T-helper 1 cell treated with Interleukin-12 subunit alpha and Interleukin-12 subunit beta and Interleukin-4 antibody, amounts not matched to agents 30 μg/mL and 1 μg/mL, for 36 hours (primary cell): Measurements from ENCODE around the gene STARD3.

Experiments used
- H3K27ac Mint-ChIP-seq: one replicate; pipeline ENCODE4 v1.8.0; 2021; ENCODE audit warnings: mild to moderate bottlenecking, mixed read lengths
- H3K27me3 Mint-ChIP-seq: one replicate; pipeline ENCODE4 v1.8.0; 2021; ENCODE audit warnings: low read depth, mixed read lengths
- H3K36me3 Mint-ChIP-seq: one replicate; pipeline ENCODE4 v1.8.0; 2021; ENCODE audit warnings: low read depth, mixed read lengths
- H3K4me1 Mint-ChIP-seq: one replicate; pipeline ENCODE4 v1.8.0; 2021; ENCODE audit warnings: low read depth, mixed read lengths
- H3K4me3 Mint-ChIP-seq: one replicate; pipeline ENCODE4 v1.8.0; 2021; ENCODE audit warnings: mild to moderate bottlenecking, moderate library complexity, mixed read lengths
- H3K9me3 Mint-ChIP-seq: one replicate; pipeline ENCODE4 v1.8.0; 2021; ENCODE audit warnings: mixed read lengths

The STARD3 gene

DNA sequence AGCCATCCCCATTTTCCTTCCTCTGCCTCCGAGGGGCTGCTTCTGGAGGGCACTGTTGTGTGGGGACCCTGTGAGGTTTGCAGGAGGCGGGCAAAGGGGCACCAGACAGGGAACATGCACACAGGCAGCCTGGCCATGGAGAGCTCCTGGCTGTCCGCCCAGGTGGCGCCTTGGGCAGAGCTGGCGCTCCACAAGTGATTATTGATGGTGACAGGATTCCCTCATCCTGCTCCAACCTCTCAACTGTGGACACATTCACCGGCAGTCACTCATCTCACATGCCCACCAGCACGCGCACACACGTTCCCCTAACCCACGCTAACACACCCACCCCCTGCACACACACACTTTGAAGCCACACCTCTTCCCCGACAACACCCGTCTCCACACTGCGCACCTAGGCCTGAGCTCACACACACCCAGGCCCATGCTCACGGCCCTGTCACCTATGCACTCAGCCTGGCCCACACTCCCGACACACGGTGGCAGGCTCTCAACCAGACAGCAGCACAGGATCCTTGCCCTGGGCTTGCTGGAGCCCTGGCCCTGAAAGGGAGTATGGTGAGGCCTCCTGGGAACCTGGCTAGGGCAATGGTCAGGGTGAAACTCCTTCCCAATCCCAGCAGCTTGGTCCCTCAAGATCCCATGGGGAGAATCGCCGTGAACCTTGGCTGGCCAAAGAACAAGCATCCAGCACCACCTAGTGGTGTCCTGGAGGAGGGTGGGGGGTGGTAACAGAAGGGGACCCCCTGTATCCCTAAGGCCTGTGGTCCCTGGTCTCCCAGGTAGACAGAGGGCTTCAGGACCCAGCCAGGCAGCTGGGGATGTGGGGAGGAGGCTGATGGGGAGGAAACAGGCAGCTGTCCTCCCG lies 34.9 kb downstream of the STARD3 start:
- Mint-ChIP-seq H3K27me3 (peaks cover 27% of the 10 kb centered on the region), H3K27ac (no peak overlapping the region), H3K4me1 (peaks cover 17% of the 10 kb centered on the region)

GRCh38 chr17:39672522-39673334 lies 35.8 kb downstream of the STARD3 start:
- H3K4me3 Mint-ChIP-seq, result no peak overlapping the region
- H3K36me3 Mint-ChIP-seq, result no peaks in the 10 kb centered on the region
- no peaks in the 10 kb centered on the region for H3K9me3 Mint-ChIP-seq
- H3K4me1 Mint-ChIP-seq, result peaks cover 20% of the 10 kb centered on the region
- H3K27ac Mint-ChIP-seq, result no peak overlapping the region
- H3K27me3 Mint-ChIP-seq, result peaks cover 23% of the 10 kb centered on the region

More for the DNA sequence above, 34.9 kb downstream of the STARD3 start:
- H3K9me3 Mint-ChIP-seq, result no peaks in the 10 kb centered on the region
- no peak overlapping the region for H3K4me3 Mint-ChIP-seq
- H3K36me3 Mint-ChIP-seq, result no peaks in the 10 kb centered on the region

DNA sequence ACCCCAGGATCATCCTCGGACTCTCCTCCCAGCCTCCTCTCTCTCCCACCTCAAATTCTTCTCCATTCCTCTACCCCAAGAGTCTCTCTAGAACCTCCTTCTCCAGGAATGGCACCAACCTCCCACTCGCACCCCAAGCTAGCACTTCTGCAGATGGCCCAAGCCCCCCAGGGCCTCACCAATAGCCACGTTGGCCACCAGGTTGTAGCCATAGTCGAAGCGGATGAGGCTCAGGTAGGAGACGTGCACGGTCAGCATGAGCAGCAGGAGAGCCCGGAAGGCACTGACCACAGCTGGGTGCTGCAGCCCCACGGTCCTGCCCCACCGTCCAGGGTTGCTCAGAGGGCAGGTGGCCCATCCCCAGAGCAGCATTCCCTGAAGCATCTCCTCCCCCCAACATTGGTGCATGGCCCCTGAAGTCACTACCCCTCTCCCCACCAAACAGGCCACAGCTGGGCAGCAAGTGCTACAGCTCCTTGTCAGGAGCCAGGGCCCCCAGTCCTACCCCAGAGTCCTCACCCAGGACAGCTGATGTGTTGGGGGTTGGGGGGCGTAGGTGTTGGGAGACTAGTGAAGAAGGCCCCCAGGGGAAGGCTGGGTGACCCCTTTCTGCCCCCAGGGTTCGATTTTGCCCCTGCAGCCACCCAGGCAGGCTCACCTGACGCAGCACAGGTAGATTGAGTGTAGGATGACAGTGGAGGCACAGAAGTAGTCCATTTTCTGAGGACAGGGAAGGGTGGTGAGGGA lies 36.6 kb downstream of the STARD3 start:
- H3K4me1 Mint-ChIP-seq, result peaks cover 25% of the 10 kb centered on the region
- H3K27ac Mint-ChIP-seq, result no peak overlapping the region
- H3K27me3 Mint-ChIP-seq, result peaks cover 21% of the 10 kb centered on the region
- no peaks in the 10 kb centered on the region for H3K36me3 Mint-ChIP-seq
- no peak overlapping the region for H3K4me3 Mint-ChIP-seq
- no peaks in the 10 kb centered on the region for H3K9me3 Mint-ChIP-seq

- Mint-ChIP-seq H3K27me3 (peaks cover 16% of the 10 kb centered on the region), H3K4me3 (no peak overlapping the region), H3K4me1 (peaks cover 28% of the 10 kb centered on the region), H3K27ac (no peak overlapping the region), H3K36me3 (no peaks in the 10 kb centered on the region), H3K9me3 (no peaks in the 10 kb centered on the region)
Observed at GRCh38 chr17:39674179-39674578, 37.2 kb downstream of the STARD3 start.

DNA sequence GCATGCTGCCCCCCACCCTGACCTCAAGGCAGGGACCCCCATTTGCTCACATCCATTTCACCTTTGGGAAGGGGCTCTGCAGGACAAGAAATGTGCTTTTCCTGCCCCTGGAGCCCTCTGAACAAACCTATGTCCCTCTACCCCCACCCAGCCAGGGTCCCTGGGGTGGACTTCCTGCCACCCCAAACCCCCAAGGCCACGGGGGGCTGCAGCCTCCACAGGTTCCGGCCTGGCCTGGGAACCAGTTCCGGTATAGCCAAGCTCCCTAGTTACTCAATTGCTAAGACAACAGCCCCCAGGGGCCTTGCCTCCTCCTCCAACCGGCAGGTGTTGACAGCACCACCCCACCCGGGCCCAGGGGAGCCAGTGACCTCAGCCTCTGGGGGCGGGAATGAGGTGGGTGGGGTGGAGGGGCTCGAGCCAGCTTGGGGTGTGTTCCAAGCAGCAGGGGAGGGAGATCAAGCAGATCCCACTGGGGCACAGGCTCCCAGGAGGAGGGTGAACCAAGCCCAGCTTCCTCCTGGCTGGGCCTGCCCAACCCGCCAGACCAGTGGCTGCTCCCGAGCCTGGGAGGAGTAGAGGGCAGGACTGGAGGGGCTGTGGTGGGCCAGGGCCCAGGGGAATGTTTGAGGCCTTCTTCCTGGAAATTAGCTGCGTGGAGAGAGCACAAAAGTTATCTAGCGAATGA lies 37.9 kb downstream of the STARD3 start:
- Mint-ChIP-seq H3K9me3 (no peaks in the 10 kb centered on the region), H3K4me3 (no peak overlapping the region), H3K4me1 (peaks cover 35% of the 10 kb centered on the region), H3K36me3 (peaks cover 4% of the 10 kb centered on the region), H3K27me3 (peaks cover 13% of the 10 kb centered on the region), H3K27ac (no peak overlapping the region)

- Mint-ChIP-seq H3K4me3 (no peak overlapping the region), H3K9me3 (no peaks in the 10 kb centered on the region), H3K4me1 (peaks cover 41% of the 10 kb centered on the region), H3K27ac (peak overlapping the region; percentile 67), H3K36me3 (peaks cover 7% of the 10 kb centered on the region), H3K27me3 (peaks cover 8% of the 10 kb centered on the region)
Observed at GRCh38 chr17:39675390-39676082, 38.6 kb downstream of the STARD3 start.

GRCh38 chr17:39676198-39676819 lies 39.4 kb downstream of the STARD3 start:
- peaks cover 43% of the 10 kb centered on the region for H3K4me1 Mint-ChIP-seq

GRCh38 chr17:39677072-39677471 lies 40.1 kb downstream of the STARD3 start:
- Mint-ChIP-seq H3K36me3 (peaks cover 8% of the 10 kb centered on the region), H3K4me1 (peaks cover 43% of the 10 kb centered on the region), H3K27ac (no peak overlapping the region)

More at GRCh38 chr17:39676198-39676819, 39.4 kb downstream of the STARD3 start:
- peaks cover 8% of the 10 kb centered on the region for H3K36me3 Mint-ChIP-seq
- H3K9me3 Mint-ChIP-seq, result no peaks in the 10 kb centered on the region
- H3K27ac Mint-ChIP-seq, result peak overlapping the region; percentile 67
- peaks cover 4% of the 10 kb centered on the region for H3K27me3 Mint-ChIP-seq
- H3K4me3 Mint-ChIP-seq, result peak overlapping the region; percentile 18

DNA sequence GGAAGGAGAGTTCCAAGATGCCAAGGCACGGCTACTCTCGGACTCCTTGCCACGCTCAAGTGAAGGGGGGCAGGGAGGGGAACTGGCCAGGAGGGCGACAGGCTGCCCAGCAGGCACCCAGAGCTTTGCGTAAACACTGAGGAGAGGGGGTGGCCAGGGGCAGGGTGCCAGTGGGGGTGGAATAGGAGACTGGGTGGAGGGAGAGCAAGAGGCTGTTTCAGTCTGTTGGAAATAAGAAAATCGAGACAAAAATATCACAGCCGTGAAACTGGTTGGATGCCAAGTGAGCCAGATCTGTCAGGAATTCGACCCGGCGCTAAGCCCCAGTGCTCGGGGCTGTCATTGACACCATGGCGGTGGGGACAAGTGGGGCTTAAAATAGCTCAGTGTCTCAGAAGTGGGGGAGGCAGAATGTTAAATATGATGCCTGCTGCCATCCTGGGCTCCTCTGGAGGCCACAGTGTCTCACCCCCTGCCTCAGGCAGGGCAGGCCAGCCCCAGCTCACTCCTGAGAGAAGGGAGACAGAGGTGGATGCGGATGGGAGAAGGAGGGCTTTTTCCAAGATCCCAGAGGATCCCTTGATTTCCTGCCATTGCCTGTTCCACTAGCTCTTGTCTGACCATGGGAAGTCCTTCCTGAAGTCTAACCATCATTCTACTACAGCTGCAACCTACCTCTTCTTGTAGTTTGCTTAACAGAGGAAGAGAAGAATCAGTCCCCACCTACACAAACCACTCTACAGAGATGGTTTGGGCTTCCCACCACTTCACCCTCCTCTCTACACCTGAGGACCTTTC lies 40.8 kb downstream of the STARD3 start:
- no peaks in the 10 kb centered on the region for H3K9me3 Mint-ChIP-seq
- no peak overlapping the region for H3K27ac Mint-ChIP-seq
- no peak overlapping the region for H3K4me3 Mint-ChIP-seq
- H3K27me3 Mint-ChIP-seq, result no peaks in the 10 kb centered on the region
- H3K4me1 Mint-ChIP-seq, result peaks cover 43% of the 10 kb centered on the region
- peaks cover 8% of the 10 kb centered on the region for H3K36me3 Mint-ChIP-seq

More at GRCh38 chr17:39677072-39677471, 40.1 kb downstream of the STARD3 start:
- H3K4me3 Mint-ChIP-seq, result no peak overlapping the region
- no peaks in the 10 kb centered on the region for H3K9me3 Mint-ChIP-seq
- H3K27me3 Mint-ChIP-seq, result peaks cover under 1% of the 10 kb centered on the region

DNA sequence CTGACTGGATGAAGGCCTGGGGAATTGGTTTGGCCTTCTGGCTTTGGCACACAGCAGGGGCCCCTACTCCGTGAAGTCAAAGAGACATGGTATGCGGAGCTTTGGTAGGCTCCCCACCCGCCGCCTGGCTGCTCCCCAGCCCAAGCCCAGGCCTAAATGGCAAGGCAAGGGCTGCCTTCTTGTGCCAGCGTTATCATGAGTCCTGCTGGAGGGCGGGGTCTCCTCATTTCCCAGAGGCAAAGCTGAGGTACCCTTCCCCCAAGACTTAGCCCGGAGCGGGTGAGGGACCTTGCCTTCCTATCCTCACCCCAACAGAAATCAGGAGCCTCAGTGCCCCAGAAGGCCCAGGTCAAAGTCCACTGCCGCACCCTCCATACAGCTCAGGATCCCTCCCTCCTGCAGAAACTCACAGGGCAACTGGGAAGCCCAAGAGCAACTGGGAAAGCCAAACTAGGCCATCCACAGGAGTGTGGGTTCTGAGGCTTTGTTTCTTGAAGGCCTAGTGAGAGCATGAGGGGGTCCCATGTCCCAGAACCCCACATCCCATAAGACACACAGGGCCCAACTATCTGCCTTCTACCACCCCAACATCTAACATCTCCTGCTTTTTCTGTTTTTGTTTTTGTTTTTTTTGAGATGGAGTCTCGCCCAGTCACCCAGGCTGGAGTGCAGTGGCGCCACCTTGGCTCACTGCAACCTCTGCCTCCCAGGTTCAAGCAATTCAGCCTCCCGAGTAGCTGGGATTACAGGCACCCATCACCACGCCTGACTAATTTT lies 41.6 kb downstream of the STARD3 start:
- Mint-ChIP-seq H3K4me1 (peaks cover 43% of the 10 kb centered on the region), H3K27ac (peak overlapping the region; percentile 93), H3K9me3 (no peaks in the 10 kb centered on the region), H3K27me3 (no peaks in the 10 kb centered on the region), H3K36me3 (peaks cover 14% of the 10 kb centered on the region), H3K4me3 (no peak overlapping the region)

- Mint-ChIP-seq H3K4me1 (peaks cover 43% of the 10 kb centered on the region), H3K27ac (peak overlapping the region; percentile 93), H3K36me3 (peaks cover 14% of the 10 kb centered on the region), H3K27me3 (no peaks in the 10 kb centered on the region), H3K4me3 (no peak overlapping the region), H3K9me3 (no peaks in the 10 kb centered on the region)
Observed at GRCh38 chr17:39679521-39680192, 42.7 kb downstream of the STARD3 start.
